Measurements from ENCODE around the gene TMBIM4. TPM values are rescaled to one million over a fixed set of nuclear protein-coding genes. Genes with fewer than 3 reads are reported as not detected.

The TMBIM4 gene
- total RNA-seq = 103 and 117 TPM in 2 replicates

GRCh38 chr12:66169221-66170170, at the start of gene TMBIM4:
TSS of gene TMBIM4 (minus strand) at chr12:66169996. CDS start at chr12:66169951, 45 bp downstream.

GRCh38 chr12:66188584-66189485, 19.0 kb upstream of the TMBIM4 start, which contains the start of gene IRAK3:
TSS of gene IRAK3 (plus strand) at chr12:66189214. CDS start at chr12:66189300, 86 bp downstream.

GRCh38 chr12:66130267-66131066, 39.3 kb downstream of the TMBIM4 start, which contains the start of gene LLPH:
TSS of gene LLPH (minus strand) at chr12:66130750. CDS start at chr12:66129106, 1,644 bp downstream.

Other genes with a start within 250 kb of the TMBIM4 start
- 3.3 and 5.9 TPM in 2 replicates for gene LLPH, start 39.2 kb downstream of the TMBIM4 start, total RNA-seq
- gene IRAK3, start 19.2 kb upstream of the TMBIM4 start, total RNA-seq = 9.8 and 11.6 TPM in 2 replicates
- 1.6 and 2.6 TPM in 2 replicates for gene HELB, start 132.5 kb upstream of the TMBIM4 start, total RNA-seq